HepG2 (cell line): Measurements from ENCODE around the gene RPA1. TPM values are rescaled to one million over a fixed set of nuclear protein-coding genes. Genes with fewer than 3 reads are reported as not detected.

Source experiments
- ATAC-seq: fragments of 200-7000 bp; cut with Tn5 transposase; 3 replicates; pipeline ENCODE4 v1.9.1; 2020; ENCODE audit warnings: mild to moderate bottlenecking, moderate library complexity
- BruUV-seq: library from RNA; stranded (reverse); fragments of 400-500 nt; replicated peaks from 2 replicates; lab custom pipeline; 2021; lab: Mats Ljungman, UMichigan
- CTCF ChIA-PET: fragments of 300-600 bp; formaldehyde crosslinking; extraction: SDS; loops from one replicate; lab custom pipeline; 2021; ENCODE audit warnings: low total read pairs, inconsistent platforms, low intra/inter-chr PET ratio; lab: Yijun Ruan, JAX
- POLR2A ChIA-PET: fragments of 350-600 bp; sonication (Branson Sonifier 250); formaldehyde crosslinking; loops from one replicate; lab custom pipeline; 2020; ENCODE audit warnings: antibody characterized with exemption, inconsistent platforms; lab: Yijun Ruan, JAX
- DNase-seq: peaks from one replicate; pipeline ENCODE4 v3.0.0-alpha.2; 2015; ENCODE audit warnings: low spot score
- FAIRE-seq: peaks from 3 replicates; lab custom pipeline; 2011; peaks lifted over from hg19 to GRCh38; lab: Jason Lieb, UNC
- H2AFZ ChIP-seq: one replicate; pipeline ENCODE4 v1.6.1; 2011; ENCODE audit warnings: low read length, inconsistent platforms
- H3K27ac ChIP-seq: fragments of 300-600 bp; 3 replicates; pipeline ENCODE4 v1.8.0; 2011; ENCODE audit warnings: mixed run types, mild to moderate bottlenecking, mixed read lengths, low read length, inconsistent platforms; ENCODE audit not compliant: insufficient read depth; ENCODE audit errors: extremely low read length
- H3K27me3 ChIP-seq, 2 experiments: fragments of 200-600 bp in 1 of 2; 2 replicates in 1 of 2; 3 replicates in 1 of 2; pipeline versions ENCODE4 v1.6.0 to v1.8.0; 2011; ENCODE audit warnings: low read length in 2 of 2, mild to moderate bottlenecking in 2 of 2, moderate library complexity in 2 of 2, inconsistent platforms in 1 of 2; ENCODE audit not compliant: insufficient read depth in 2 of 2, control insufficient read depth in 1 of 2
- H3K36me3 ChIP-seq, 2 experiments: fragments of 200-600 bp in 1 of 2; replicated peaks in 1 of 2; 2 replicates in 1 of 2; 3 replicates in 1 of 2; pipeline versions ENCODE4 v1.5.1 to v1.8.0; 2011; ENCODE audit warnings: low read length in 2 of 2, inconsistent platforms in 1 of 2; ENCODE audit not compliant: insufficient read depth in 2 of 2, control insufficient read depth in 1 of 2
- H3K4me1 ChIP-seq: 2 replicates; pipeline ENCODE4 v1.5.1; 2012; ENCODE audit warnings: low read length, inconsistent platforms; ENCODE audit not compliant: insufficient read depth
- H3K4me2 ChIP-seq: 2 replicates; pipeline ENCODE4 v1.6.0; 2011; ENCODE audit warnings: low read depth, low read length, inconsistent platforms
- H3K4me3 ChIP-seq, 3 experiments: fragments of 200-600 bp in 1 of 3; sonication (generic), shearing (Covaris generic) in 1 of 3; replicated peaks in 1 of 3; 2 replicates each; pipeline ENCODE4 v1.5.1; 2011 to 2016; ENCODE audit warnings: low read length in 3 of 3, inconsistent platforms in 2 of 3, low read depth in 2 of 3, mild to moderate bottlenecking in 2 of 3, control low read depth in 1 of 3, mixed read lengths in 1 of 3; ENCODE audit not compliant: insufficient read depth in 1 of 3
- H3K79me2 ChIP-seq: one replicate; pipeline ENCODE4 v1.6.1; 2011; ENCODE audit warnings: low read length, inconsistent platforms; ENCODE audit not compliant: insufficient read depth
- H3K9ac ChIP-seq: 2 replicates; pipeline ENCODE4 v1.6.0; 2011; ENCODE audit warnings: mild to moderate bottlenecking, low read depth, low read length, inconsistent platforms; ENCODE audit not compliant: insufficient read depth
- H3K9me3 ChIP-seq: 2 replicates; pipeline ENCODE4 v1.5.1; 2012; ENCODE audit warnings: mild to moderate bottlenecking, low read length
- H4K20me1 ChIP-seq: 2 replicates; pipeline ENCODE4 v1.6.0; 2011; ENCODE audit warnings: inconsistent platforms, mild to moderate bottlenecking, low read length, moderate library complexity; ENCODE audit not compliant: insufficient read depth
- GTF2F1 ChIP-seq: fragments of 150-350 bp; IDR thresholded peaks from 2 replicates; pipeline ENCODE4 v1.6.1; 2014; ENCODE audit warnings: low read length
- KDM3A ChIP-seq: IDR thresholded peaks from 2 replicates; pipeline ENCODE4 v1.6.1; 2018; ENCODE audit warnings: low read depth, missing compliant biosample characterization
- MEIS1 ChIP-seq: sonication (generic); formaldehyde crosslinking; IDR thresholded peaks from 2 replicates; pipeline ENCODE4 v1.9.0; 2021; ENCODE audit warnings: mild to moderate bottlenecking, missing genetic modification reagents, moderate library complexity, borderline replicate concordance
- NFKBIZ ChIP-seq: IDR thresholded peaks from 2 replicates; pipeline ENCODE4 v1.6.1; 2018; ENCODE audit warnings: missing genetic modification reagents, missing compliant biosample characterization
- PRPF4 ChIP-seq: fragments of 200-400 bp; formaldehyde crosslinking; IDR thresholded peaks from 2 replicates; pipeline ENCODE4 v1.6.1; 2016; ENCODE audit warnings: low read length, low read depth; ENCODE audit not compliant: poor library complexity, severe bottlenecking
- SIX4 ChIP-seq: sonication (generic); formaldehyde crosslinking; IDR thresholded peaks from 2 replicates; pipeline ENCODE4 v1.4.0; 2020; ENCODE audit warnings: missing genetic modification reagents
- YEATS4 ChIP-seq: sonication (generic); formaldehyde crosslinking; IDR thresholded peaks from 2 replicates; pipeline ENCODE4 v1.4.0; 2020; ENCODE audit warnings: missing genetic modification reagents, borderline replicate concordance
- ZBTB20 ChIP-seq: sonication (generic); formaldehyde crosslinking; IDR thresholded peaks from 2 replicates; pipeline ENCODE4 v1.8.1; 2023; ENCODE audit warnings: missing genetic modification reagents, low read depth, mild to moderate bottlenecking, borderline replicate concordance
- ZNF121 ChIP-seq: sonication (generic); formaldehyde crosslinking; IDR thresholded peaks from 2 replicates; pipeline ENCODE4 v1.5.0; 2020; ENCODE audit warnings: mild to moderate bottlenecking, missing genetic modification reagents
- ZNF263 ChIP-seq: sonication (generic); formaldehyde crosslinking; IDR thresholded peaks from 2 replicates; pipeline ENCODE4 v1.4.0; 2020; ENCODE audit warnings: missing genetic modification reagents
- ZNF33A ChIP-seq: sonication (generic); formaldehyde crosslinking; IDR thresholded peaks from 2 replicates; pipeline ENCODE4 v1.5.1; 2020; ENCODE audit warnings: missing genetic modification reagents, mild to moderate bottlenecking, moderate library complexity, borderline replicate concordance
- ZNF577 ChIP-seq: sonication (generic); formaldehyde crosslinking; IDR thresholded peaks from 2 replicates; pipeline ENCODE4 v1.4.0; 2020; ENCODE audit warnings: mild to moderate bottlenecking, low read depth, missing genetic modification reagents, borderline replicate concordance
- ZNF670 ChIP-seq: sonication (generic); formaldehyde crosslinking; IDR thresholded peaks from 2 replicates; pipeline ENCODE4 v1.8.0; 2022; ENCODE audit warnings: mild to moderate bottlenecking, missing genetic modification reagents, borderline replicate concordance
- WGBS: methylation state at CpG from one replicate; pipeline ENCODE4 v1.1.6; 2017; ENCODE audit warnings: low lambda C conversion rate; 5-methylcytosine and 5-hydroxymethylcytosine counted together
- in situ Hi-C: cut with HindIII; loops from 2 replicates; pipeline ENCODE4 v1.10.0; 2017; ENCODE audit warnings: low pct_unique_long_range_greater_than_20kb; ENCODE audit not compliant: extremely low pct_ligation_motif_present
- intact Hi-C: fragments of 100-400 bp; cut with micrococcal nuclease; formaldehyde crosslinking; loops from one replicate; pipeline ENCODE4 v1.10.0; 2022; ENCODE audit not compliant: unreplicated experiment
- polyA plus RNA-seq, 8 experiments: library from polyadenylated mRNA; depleted of rRNA in 3 of 8; stranded (reverse) in 7 of 8; unstranded in 1 of 8; fragments of >200 nt; fragmentation: Illumina TruSeq in 4 of 8; extraction: Trizol in 4 of 8; gene quantifications; 2 replicates each; pipeline versions ENCODE4 v1.2.1 to v1.2.3, GENCODE V29; 2011 to 2016; ENCODE audit warnings: low read depth in 4 of 8, missing spikeins in 1 of 8, mixed read lengths in 1 of 8; ENCODE audit not compliant: insufficient read depth in 1 of 8
- total RNA-seq, 5 experiments: library from RNA; depleted of rRNA; stranded (reverse); fragments of >200 nt; fragmentation: Illumina TruSeq; extraction: Trizol; gene quantifications; 2 replicates each; pipeline ENCODE4 v1.2.3, GENCODE V29; 2016; ENCODE audit warnings: low read depth in 1 of 5
- TF ChIP-seq, protein P1 (sequence below), 2 experiments: sonication (generic) in 1 of 2; formaldehyde crosslinking in 1 of 2; IDR thresholded peaks; 2 replicates each; pipeline versions ENCODE4 v1.4.0 to v1.6.1; 2018 to 2020; ENCODE audit warnings: missing genetic modification reagents in 2 of 2, borderline replicate concordance in 1 of 2, low read depth in 1 of 2, mild to moderate bottlenecking in 1 of 2, missing biosample characterization in 1 of 2
- TF ChIP-seq, protein P2 (sequence below): sonication (generic); formaldehyde crosslinking; conservative IDR thresholded peaks from 2 replicates; pipeline ENCODE4 v1.8.0; 2022; ENCODE audit warnings: low read depth, missing genetic modification reagents
- TF ChIP-seq, protein P3 (sequence below): sonication (generic); formaldehyde crosslinking; IDR thresholded peaks from 2 replicates; pipeline ENCODE4 v1.8.0; 2022; ENCODE audit warnings: mild to moderate bottlenecking, missing genetic modification reagents, moderate library complexity

RPA1 gene
- total and polyA plus RNA-seq, 2 of the 13 experiments (the other 11 are each of a cell fraction or from before 2014, with no cell fraction given): 13.9 to 37.6 TPM

DNA sequence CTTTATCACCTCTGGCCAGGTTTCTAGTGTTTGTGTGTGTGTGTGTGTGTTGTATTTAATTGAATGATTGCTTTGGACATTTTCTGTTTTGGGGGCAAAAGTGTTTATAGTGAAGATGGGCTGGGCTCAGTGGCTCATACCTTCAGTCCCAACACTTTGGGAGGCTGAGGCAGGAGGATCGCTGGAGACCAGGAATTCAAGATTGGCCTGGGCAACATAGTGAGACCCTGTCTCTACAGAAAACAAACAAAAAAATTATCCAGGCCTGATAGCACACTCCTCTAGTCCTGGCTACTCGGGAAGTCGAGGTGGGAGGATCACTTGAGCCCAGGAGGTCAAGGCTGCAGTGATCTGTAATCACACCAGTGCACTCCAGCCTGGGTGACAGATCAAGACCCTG lies 37.5 kb downstream of the RPA1 start:
- intact Hi-C loops: loop anchor here (5.0 to 10.0 kb wide), 2 partner anchors 75 to 153 kb away; partner anchors contain the start of gene TLCD2
- no peak for FAIRE-seq

DNA sequence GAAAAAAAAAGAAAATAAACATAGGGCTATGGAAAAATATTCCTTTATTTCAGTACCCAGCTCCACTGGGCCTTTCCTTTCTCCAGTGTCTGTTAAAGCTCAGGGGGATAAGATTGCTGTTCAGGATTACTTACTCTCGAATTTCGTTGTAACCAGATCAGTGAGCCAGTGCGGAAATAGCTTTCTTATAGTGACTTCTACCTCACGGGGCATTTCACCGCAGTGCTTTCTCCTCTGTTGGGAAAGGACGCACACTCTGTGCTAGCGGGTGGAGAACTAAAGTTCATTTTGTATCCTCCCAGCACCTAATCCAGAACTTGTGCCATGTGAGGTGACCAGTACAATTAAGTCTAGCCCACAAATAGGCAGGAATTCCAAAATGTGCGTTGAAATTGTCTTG lies 38.3 kb downstream of the RPA1 start:
- H4K20me1 ChIP-seq: no peaks in the 10 kb centered on the region
- no TSS peak for BruUV-seq
- intact Hi-C loops (loop anchor here (5.0 to 10.0 kb wide), 2 partner anchors 76 to 153 kb away; partner anchors contain the start of gene TLCD2), in situ Hi-C loops (no loop called here)
- H3K9ac ChIP-seq: no peak overlapping the region
- no peaks in the 10 kb centered on the region for H3K9me3 ChIP-seq
- peaks cover 4 to 24% of the 10 kb centered on the region in 2 experiments for H3K36me3 ChIP-seq
- no peaks in the 10 kb centered on the region for H3K27me3 ChIP-seq
- no peaks in the 10 kb centered on the region for H3K79me2 ChIP-seq
- ATAC-seq: no peak
- ChIA-PET CTCF (no interaction called here), POLR2A (no interaction called here)
- no peak overlapping the region for H2AFZ ChIP-seq
- H3K4me3 ChIP-seq: no peak overlapping the region
- WGBS: 96% methylated on average over 8 of the region's 8 CpGs
- H3K27ac ChIP-seq: no peak overlapping the region
- FAIRE-seq: no peak
- no peak for DNase-seq
- no peak overlapping the region for H3K4me2 ChIP-seq
- H3K4me1 ChIP-seq: no peaks in the 10 kb centered on the region
- TF ChIP-seq ZNF263 (CRISPR knock-in tag): no peak
- TF ChIP-seq MEIS1 (CRISPR knock-in tag): no peak
- no peak for TF ChIP-seq YEATS4
- TF ChIP-seq GTF2F1: no peak
- TF ChIP-seq ZNF33A (CRISPR knock-in tag): no peak
- no peak for TF ChIP-seq KDM3A
- no peak for TF ChIP-seq ZBTB20
- no peak for TF ChIP-seq PRPF4
- no peak for TF ChIP-seq SIX4
- TF ChIP-seq ZNF577: no peak
- TF ChIP-seq ZNF670 (CRISPR knock-in tag): no peak
- TF ChIP-seq, protein P1, sequence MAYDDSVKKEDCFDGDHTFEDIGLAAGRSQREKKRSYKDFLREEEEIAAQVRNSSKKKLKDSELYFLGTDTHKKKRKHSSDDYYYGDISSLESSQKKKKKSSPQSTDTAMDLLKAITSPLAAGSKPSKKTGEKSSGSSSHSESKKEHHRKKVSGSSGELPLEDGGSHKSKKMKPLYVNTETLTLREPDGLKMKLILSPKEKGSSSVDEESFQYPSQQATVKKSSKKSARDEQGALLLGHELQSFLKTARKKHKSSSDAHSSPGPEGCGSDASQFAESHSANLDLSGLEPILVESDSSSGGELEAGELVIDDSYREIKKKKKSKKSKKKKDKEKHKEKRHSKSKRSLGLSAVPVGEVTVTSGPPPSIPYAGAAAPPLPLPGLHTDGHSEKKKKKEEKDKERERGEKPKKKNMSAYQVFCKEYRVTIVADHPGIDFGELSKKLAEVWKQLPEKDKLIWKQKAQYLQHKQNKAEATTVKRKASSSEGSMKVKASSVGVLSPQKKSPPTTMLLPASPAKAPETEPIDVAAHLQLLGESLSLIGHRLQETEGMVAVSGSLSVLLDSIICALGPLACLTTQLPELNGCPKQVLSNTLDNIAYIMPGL (CRISPR knock-in tag; IDR thresholded peaks at IDR 0.05; ENCODE audit: borderline replicate concordance in 1 of 2, low read depth in 1 of 2): no peak
- TF ChIP-seq, protein P2, sequence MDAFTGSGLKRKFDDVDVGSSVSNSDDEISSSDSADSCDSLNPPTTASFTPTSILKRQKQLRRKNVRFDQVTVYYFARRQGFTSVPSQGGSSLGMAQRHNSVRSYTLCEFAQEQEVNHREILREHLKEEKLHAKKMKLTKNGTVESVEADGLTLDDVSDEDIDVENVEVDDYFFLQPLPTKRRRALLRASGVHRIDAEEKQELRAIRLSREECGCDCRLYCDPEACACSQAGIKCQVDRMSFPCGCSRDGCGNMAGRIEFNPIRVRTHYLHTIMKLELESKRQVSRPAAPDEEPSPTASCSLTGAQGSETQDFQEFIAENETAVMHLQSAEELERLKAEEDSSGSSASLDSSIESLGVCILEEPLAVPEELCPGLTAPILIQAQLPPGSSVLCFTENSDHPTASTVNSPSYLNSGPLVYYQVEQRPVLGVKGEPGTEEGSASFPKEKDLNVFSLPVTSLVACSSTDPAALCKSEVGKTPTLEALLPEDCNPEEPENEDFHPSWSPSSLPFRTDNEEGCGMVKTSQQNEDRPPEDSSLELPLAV (CRISPR knock-in tag): no peak

More for the DNA sequence above, 37.5 kb downstream of the RPA1 start:
- H3K9me3 ChIP-seq: no peaks in the 10 kb centered on the region
- H3K4me1 ChIP-seq: no peaks in the 10 kb centered on the region
- POLR2A ChIA-PET: no interaction called here
- CTCF ChIA-PET: no interaction called here
- ATAC-seq: no peak
- no peaks in the 10 kb centered on the region for H3K27me3 ChIP-seq
- peaks cover 0 to 18% of the 10 kb centered on the region in 2 experiments for H3K36me3 ChIP-seq
- no peak overlapping the region for H3K4me3 ChIP-seq
- WGBS: 75% methylated on average over 3 of the region's 3 CpGs
- TF ChIP-seq NFKBIZ (CRISPR knock-in tag) (no peak), ZNF121 (CRISPR knock-in tag) (peak; percentile 43; the same call in 1 of the 2 replicates)
- TF ChIP-seq, protein P3, sequence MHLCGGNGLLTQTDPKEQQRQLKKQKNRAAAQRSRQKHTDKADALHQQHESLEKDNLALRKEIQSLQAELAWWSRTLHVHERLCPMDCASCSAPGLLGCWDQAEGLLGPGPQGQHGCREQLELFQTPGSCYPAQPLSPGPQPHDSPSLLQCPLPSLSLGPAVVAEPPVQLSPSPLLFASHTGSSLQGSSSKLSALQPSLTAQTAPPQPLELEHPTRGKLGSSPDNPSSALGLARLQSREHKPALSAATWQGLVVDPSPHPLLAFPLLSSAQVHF: no peak
- no peak for DNase-seq
- BruUV-seq: no TSS peak
- no peak overlapping the region for H2AFZ ChIP-seq
- H3K9ac ChIP-seq: no peak overlapping the region
- no peaks in the 10 kb centered on the region for H4K20me1 ChIP-seq
- no peaks in the 10 kb centered on the region for H3K79me2 ChIP-seq
- H3K4me2 ChIP-seq: no peak overlapping the region
- in situ Hi-C loops: no loop called here
- H3K27ac ChIP-seq: no peak overlapping the region
